SK-N-DZ (cell line): ENCODE measurements around the gene BOLA3.
"Not testable (repeated sequence)": the region's sequence is repeated elsewhere in the genome, so short reads cannot be mapped to it uniquely, and the experiment has no call there.

Experiments used
- DNase-seq: peaks from one replicate; pipeline ENCODE4 v3.0.0-alpha.2; 2015; ENCODE audit warnings: low spot score

BOLA3 gene

GRCh38 chr2:74149247-74149525 lies 1.5 kb upstream of the BOLA3 start:
- no peak for DNase-seq

- no peak for DNase-seq
Measured at GRCh38 chr2:74148457-74149246, 940 bp upstream of the BOLA3 start.

- peak; percentile 29 for DNase-seq
Measured at GRCh38 chr2:74146929-74147726, 584 bp downstream of the BOLA3 start.

DNA sequence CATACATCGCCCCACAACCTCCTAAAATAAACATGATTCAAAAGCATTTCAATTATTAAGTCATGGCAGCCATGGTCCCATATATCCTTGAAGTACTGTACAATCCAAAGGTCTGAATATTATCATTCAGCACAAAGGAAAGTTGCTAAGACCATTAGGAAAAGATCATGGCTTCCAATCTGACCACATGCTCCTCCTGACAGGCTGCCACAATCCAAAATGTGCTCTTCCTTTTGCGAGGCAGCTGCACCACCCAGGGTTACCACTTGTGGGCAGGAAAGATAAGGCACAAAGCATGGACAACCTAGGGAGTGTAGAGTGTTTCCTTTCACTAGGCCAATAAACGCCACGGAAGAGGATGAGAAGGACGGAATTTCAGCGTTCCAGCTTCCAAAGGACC lies 5.4 kb downstream of the BOLA3 start:
- DNase-seq, result no peak

DNA sequence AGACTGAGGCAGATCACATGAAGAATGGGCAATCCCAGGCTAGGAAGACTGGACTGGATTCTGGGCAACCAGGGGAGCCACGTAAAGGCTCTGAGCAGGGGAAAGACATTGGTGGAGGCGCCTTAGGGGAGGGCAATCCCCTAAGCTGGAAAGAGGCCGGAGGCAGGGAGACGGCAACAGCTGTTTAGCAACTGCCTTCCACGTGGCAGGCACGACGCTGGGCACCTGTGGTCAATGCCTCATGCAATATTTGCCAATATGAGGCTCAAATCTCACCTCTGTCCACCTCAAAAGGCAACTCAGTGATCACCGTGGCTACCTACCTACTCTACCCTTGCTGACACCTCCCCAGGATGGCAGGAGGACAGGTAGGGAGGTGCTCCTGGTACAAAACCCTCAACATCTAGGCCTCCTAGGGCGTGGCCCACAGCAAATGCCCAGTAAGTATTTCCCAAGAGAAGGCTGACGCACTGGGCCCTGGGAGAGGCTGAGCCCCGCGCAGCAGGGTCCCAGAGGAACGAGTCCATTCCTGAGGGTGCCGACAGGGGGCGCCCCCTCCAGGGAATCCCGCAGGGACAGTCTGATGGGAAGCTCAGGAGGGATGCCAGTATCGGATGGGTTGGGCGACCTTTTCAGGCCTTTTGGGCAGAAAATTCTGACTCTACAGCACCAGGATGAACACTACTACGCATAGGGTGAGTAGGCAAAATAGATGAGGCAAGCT lies 8.9 kb downstream of the BOLA3 start:
- no peak for DNase-seq

DNA sequence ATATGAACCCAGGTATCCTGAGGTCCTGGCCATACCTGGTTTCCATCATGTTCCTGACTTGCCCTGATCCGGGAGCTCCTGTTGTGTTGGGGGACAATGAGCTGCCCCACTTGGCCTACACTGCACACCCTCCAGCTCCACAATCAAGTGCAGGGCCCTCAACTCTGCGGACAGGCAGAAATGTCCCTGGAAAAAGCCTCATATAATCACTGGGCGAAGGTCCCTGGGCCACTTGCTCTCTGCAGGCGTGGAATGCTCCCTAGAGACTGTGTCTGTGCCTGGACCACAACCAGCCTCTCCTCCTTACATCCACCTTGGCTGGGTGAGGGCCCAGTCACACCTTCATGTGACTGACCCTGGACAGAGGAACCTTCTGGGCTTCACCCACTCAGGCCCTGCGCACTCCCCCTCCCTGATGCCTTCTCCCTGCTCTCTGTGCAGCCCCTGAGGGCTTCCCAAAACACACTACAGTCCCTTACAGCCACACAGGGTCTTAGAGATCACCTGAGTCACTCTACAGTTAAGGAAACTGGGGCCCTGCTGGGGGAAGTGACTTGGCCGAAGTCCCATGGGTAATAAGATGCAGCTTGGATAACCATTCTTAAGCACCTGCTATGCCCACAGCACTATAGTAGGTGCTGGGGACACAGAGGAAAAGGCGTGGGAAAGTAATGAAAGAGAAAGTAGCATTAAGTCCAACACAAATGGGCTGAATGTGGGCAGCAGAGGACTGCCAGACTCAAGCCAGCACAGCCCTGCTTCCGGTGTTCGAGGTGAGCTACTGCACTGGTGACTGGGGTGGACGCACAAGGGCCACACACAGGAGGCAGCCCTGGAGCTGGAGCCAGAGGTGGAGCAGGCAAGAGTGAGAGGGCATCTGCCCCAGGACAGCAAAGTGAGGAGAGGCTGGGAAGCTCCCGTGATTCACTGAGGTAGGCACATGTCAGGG lies 9.8 kb downstream of the BOLA3 start:
- DNase-seq, result no peak

DNA sequence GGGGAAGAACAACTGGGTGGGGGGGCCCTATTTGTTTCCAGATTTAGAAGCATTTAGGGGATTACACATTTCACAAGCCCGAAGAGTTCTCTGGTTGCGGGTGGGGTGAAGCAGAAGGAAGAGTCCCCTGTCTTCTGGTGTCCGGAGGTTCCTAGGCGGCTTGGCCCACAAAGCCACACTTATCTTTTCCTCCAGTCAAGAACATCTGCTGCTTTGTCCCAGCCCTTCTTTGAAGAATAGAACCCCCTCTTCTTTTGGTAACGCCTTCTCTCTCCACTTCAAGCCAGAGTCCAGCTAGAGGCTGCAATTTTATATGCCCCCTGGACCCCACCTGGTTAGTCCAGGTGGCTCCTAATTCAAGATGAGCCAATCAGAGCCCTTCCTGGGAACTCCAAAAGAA lies 15.8 kb downstream of the BOLA3 start:
- DNase-seq, result no peak

GRCh38 chr2:74130211-74130995 lies 17.3 kb downstream of the BOLA3 start:
- DNase-seq, result no peak

DNA sequence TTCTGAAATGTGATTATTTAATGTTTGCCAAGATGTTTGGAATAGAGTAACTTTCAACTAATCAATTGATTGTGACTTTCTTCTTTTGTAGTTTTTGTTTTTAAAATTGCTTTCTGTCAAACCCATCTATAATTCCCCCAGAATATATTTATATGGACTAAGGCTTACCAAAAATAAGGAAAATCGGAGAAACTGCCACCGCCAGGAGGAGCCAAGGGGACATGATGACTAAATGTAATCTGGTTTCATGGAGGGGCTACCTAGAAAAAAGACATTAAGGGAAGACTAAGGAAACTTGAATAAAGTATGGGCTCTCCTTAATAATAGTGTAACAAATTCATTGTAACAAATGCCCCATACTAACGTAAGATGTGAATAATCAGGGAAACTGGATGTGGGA lies 19.5 kb downstream of the BOLA3 start:
- no peak for DNase-seq

GRCh38 chr2:74123955-74124354 lies 23.8 kb downstream of the BOLA3 start:
- DNase-seq, result not testable (repeated sequence)

GRCh38 chr2:74121846-74122245 lies 25.9 kb downstream of the BOLA3 start:
- DNase-seq, result not testable (repeated sequence)

- DNase-seq, result peak; percentile 87
Measured at GRCh38 chr2:74119912-74120825, 27.5 kb downstream of the BOLA3 start.

- no peak for DNase-seq
Measured at GRCh38 chr2:74119339-74119738, 28.4 kb downstream of the BOLA3 start.

GRCh38 chr2:74111380-74111779 lies 36.3 kb downstream of the BOLA3 start:
- no peak for DNase-seq

- DNase-seq, result no peak
Measured at GRCh38 chr2:74110537-74110936, 37.2 kb downstream of the BOLA3 start.

- DNase-seq, result no peak
Measured at GRCh38 chr2:74109551-74109950, 38.2 kb downstream of the BOLA3 start.

- no peak for DNase-seq
Measured at GRCh38 chr2:74107071-74107470, 40.6 kb downstream of the BOLA3 start.

GRCh38 chr2:74105413-74105812 lies 42.3 kb downstream of the BOLA3 start:
- DNase-seq, result no peak

DNA sequence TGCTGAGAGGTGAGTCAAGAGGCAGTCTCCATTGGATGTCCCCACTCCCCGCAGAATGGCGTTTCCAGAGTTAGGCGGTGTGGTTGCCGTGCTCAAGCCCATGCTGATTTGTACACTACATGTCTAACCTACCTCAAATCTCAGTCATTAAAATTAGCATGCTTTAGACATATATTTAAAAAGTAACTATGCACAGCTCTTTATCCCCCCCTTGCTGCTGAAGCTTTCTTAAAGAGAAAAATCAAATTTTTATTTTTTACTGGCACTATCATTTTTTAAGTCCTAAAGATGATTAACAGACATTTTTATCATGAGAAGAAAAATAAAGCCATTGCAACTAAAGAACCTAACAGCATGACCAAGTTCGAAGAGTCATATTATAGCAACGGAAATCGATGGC lies 42.9 kb downstream of the BOLA3 start:
- DNase-seq, result no peak

- no peak for DNase-seq
Measured at GRCh38 chr2:74103763-74104162, 43.9 kb downstream of the BOLA3 start.
